Tibial artery (tissue), 4 donors: ENCODE measurements around the gene TRIM10.

Experiments used
- DNase-seq, 2 donors: peaks; one replicate each; pipeline ENCODE4 v3.0.0-alpha.2; 2019
- H3K27ac ChIP-seq, 2 donors: fragments of 200-600 bp; sonication (generic) in 1 of 2; 1 replicate in 1 of 2; 2 replicates in 1 of 2; pipeline ENCODE4 v1.5.1; 2018 to 2019; ENCODE audit warnings: mild to moderate bottlenecking in 1 of 2
- H3K27me3 ChIP-seq, 2 donors: fragments of 200-600 bp; sonication (generic) in 1 of 2; one replicate each; pipeline versions ENCODE4 v1.5.1 to v1.6.0; 2016 to 2019
- H3K36me3 ChIP-seq, 3 donors: fragments of 200-600 bp; sonication (generic) in 2 of 3; one replicate each; pipeline ENCODE4 v1.5.1; 2016 to 2019; ENCODE audit warnings: mild to moderate bottlenecking in 2 of 3
- H3K4me1 ChIP-seq, 4 donors: fragments of 200-600 bp; sonication (generic) in 2 of 4; 1 replicate in 3 of 4; 2 replicates in 1 of 4; pipeline ENCODE4 v1.5.1; 2016 to 2019
- H3K4me3 ChIP-seq, 2 donors: fragments of 200-600 bp; sonication (generic) in 1 of 2; 1 replicate in 1 of 2; 2 replicates in 1 of 2; pipeline ENCODE4 v1.5.1; 2018 to 2019; ENCODE audit warnings: mild to moderate bottlenecking in 2 of 2
- H3K9me3 ChIP-seq, 3 donors: fragments of 200-600 bp; sonication (generic) in 1 of 3; one replicate each; pipeline ENCODE4 v1.5.1; 2016 to 2019
- CTCF ChIP-seq, 2 experiments: fragments of 200-600 bp in 1 of 2; fragments of 450-650 bp in 1 of 2; IDR thresholded peaks; one replicate each; pipeline ENCODE4 v1.5.1; 2017 to 2019; ENCODE audit warnings: antibody characterized with exemption in 2 of 2, mild to moderate bottlenecking in 1 of 2, moderate library complexity in 1 of 2
- intact Hi-C: fragments of 100-400 bp; cut with DNase I; formaldehyde crosslinking; loops from one replicate; pipeline ENCODE4 v1.15.0; 2023; ENCODE audit warnings: low total_unique reads

Gene TRIM10

GRCh38 chr6:30131947-30132497 is 29.0 kb downstream of the TRIM10 start:
- intact Hi-C loops, result loop anchor here (2.0 kb wide), 1 partner anchor 499 kb away; the partner anchor contains the start of gene GABBR1
- peaks cover 0 to 75% of the 10 kb centered on the region in 2 donors for H3K27me3 ChIP-seq
- no peak for TF ChIP-seq CTCF (IDR thresholded peaks at IDR 0.05)
- peaks cover 0 to 15% (median 5%) of the 10 kb centered on the region in 4 donors for H3K4me1 ChIP-seq
- H3K27ac ChIP-seq, result no peak overlapping the region
- no peak for DNase-seq
- no peaks in the 10 kb centered on the region for H3K9me3 ChIP-seq
- no peaks in the 10 kb centered on the region for H3K36me3 ChIP-seq
- no peak overlapping the region for H3K4me3 ChIP-seq

DNA sequence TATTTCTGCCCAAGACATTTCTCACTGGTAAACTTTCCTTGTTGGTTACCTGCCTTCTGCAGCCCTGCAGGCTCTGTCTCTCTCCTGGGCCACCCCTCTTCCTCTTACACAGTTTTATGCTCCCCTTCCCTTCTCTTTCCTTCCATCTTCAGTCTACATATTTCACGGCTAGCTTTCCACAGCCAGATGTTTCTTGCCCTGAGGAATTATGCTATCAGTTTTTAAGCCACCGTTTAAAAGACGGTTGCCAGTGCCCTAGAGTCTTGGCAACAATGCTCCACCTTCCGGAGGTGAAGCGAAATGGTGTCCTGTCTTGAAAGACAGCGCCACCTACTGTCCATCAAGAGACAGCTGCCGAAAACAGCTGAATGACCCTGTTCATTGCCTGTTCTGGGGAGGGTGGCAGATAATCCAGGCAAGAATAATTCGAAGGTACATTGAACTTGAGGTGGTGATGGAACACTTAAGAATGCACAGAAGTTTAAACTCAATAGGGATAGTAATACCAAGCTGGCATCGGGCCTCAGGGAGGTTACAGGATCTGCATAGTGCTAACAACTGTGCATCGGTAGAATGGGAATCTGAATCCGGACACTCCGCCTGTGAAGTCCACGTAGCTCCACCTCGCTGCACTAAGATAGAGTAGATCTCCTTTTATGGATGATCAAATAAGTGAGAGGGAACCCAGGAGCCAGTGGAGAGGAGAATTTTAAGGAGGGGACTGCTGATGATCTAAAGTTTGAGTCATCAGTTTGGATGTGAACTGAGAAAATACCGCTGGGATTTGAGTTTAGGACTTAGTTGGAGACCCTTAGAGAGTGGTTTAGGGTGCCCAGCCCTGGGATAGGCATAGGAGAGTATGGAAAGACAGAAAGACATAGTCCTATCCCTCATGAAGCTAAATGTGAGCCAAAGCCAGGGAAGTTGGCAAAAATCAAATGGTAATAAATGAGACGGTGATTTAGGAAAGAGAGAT is 29.8 kb downstream of the TRIM10 start:
- peak in 1 of 2 donors; percentile 61 for DNase-seq
- H3K36me3 ChIP-seq, result no peaks in the 10 kb centered on the region
- intact Hi-C loops, result loop anchor here (2.0 kb wide), 1 partner anchor 498 kb away; the partner anchor contains the start of gene GABBR1
- TF ChIP-seq CTCF (IDR thresholded peaks at IDR 0.05), result peak; percentile 90 to 92
- H3K27ac ChIP-seq, result no peak overlapping the region
- no peaks in the 10 kb centered on the region for H3K9me3 ChIP-seq
- H3K4me3 ChIP-seq, result no peak overlapping the region
- peaks cover 0 to 75% of the 10 kb centered on the region in 2 donors for H3K27me3 ChIP-seq
- H3K4me1 ChIP-seq, result peaks cover 0 to 15% (median 5%) of the 10 kb centered on the region in 4 donors

GRCh38 chr6:30130179-30130679 is 30.8 kb downstream of the TRIM10 start:
- TF ChIP-seq CTCF (IDR thresholded peaks at IDR 0.05), result no peak
- intact Hi-C loops, result loop anchor here (2.0 kb wide), 1 partner anchor 497 kb away; the partner anchor contains the start of gene GABBR1
- Histone ChIP-seq H3K27ac (no peak overlapping the region), H3K36me3 (no peaks in the 10 kb centered on the region), H3K9me3 (no peaks in the 10 kb centered on the region), H3K4me3 (no peak overlapping the region), H3K4me1 (peaks cover 0 to 15% (median 5%) of the 10 kb centered on the region in 4 donors), H3K27me3 (peaks cover 0 to 69% of the 10 kb centered on the region in 2 donors)
- no peak for DNase-seq

DNA sequence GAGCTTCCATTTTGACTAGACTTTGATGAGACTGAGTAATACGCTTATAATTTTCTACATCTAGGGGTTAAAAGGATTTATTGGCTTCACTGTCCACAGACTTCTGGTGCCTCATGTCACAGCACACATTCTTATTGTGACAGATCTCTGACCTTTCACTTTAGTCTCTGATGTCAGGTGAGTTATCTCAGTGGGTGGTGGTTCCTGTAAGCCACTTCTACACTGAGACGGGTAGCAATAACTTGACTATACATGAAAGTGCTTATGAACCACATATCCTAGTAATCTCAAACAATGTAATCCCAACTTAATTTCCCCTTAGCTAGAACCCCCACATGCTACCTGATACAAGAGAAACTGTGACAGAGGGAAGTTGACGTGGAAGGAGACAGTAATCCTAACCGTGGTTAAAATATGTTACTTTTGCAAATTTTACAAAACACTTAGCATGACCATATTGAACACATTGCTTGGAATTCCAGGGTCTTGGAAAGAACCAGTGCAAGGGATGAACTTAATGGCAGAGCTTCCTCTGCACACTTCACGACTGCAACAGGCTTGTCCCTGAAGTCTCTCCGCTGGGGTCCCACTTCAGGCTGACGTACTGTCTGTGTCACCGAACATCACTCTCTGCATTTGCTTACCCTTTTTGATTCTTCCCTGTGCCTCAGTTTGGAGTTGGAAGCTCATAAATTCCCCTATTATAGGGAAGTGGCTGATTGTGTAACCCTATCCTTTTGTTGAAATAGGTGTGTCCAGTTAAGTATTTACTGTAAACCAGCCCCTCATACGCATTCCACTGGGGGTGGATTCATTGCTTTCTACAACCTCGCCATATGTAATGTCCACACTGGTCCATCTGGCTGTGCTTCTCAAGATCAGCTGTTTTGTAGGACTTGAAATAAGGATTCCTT is 31.5 kb downstream of the TRIM10 start:
- H3K36me3 ChIP-seq, result no peaks in the 10 kb centered on the region
- no peak for DNase-seq
- H3K4me1 ChIP-seq, result peaks cover 0 to 15% (median 5%) of the 10 kb centered on the region in 4 donors
- no peaks in the 10 kb centered on the region for H3K9me3 ChIP-seq
- H3K27ac ChIP-seq, result no peak overlapping the region
- no peak overlapping the region for H3K4me3 ChIP-seq
- H3K27me3 ChIP-seq, result peaks cover 0 to 70% of the 10 kb centered on the region in 2 donors
- TF ChIP-seq CTCF (IDR thresholded peaks at IDR 0.05), result no peak
- intact Hi-C loops, result loop anchor here (2.0 kb wide), 1 partner anchor 497 kb away; the partner anchor contains the start of gene GABBR1
